GM12878 (cell line): ENCODE data around the gene COX6A1. TPM values are rescaled to one million over a fixed set of nuclear protein-coding genes. Genes with fewer than 3 reads are reported as not detected.

Experiments
- ATAC-seq: fragments of 200-7000 bp; cut with Tn5 transposase; 3 replicates; pipeline ENCODE4 v1.9.1; 2020; ENCODE audit warnings: mild to moderate bottlenecking, moderate library complexity
- BruUV-seq: library from RNA; stranded (reverse); fragments of 400-500 nt; replicated peaks from 2 replicates; lab custom pipeline; 2021; lab: Mats Ljungman, UMichigan
- CTCF ChIA-PET: fragments of 300-600 bp; sonication (Branson Sonifier 250); formaldehyde crosslinking; extraction: SDS; loops from one replicate; lab custom pipeline; 2021; ENCODE audit warnings: inconsistent platforms; lab: Yijun Ruan, JAX
- POLR2A ChIA-PET: fragments of 350-600 bp; formaldehyde crosslinking; extraction: SDS; loops from one replicate; lab custom pipeline; 2021; ENCODE audit warnings: inconsistent platforms; lab: Charles Lee
- RAD21 ChIA-PET: fragments of 300-600 bp; sonication (Branson Sonifier 250); formaldehyde crosslinking; loops from one replicate; lab custom pipeline; 2023; ENCODE audit warnings: antibody characterized with exemption; ENCODE audit not compliant: unreplicated experiment; lab: Charles Lee
- SMC1A ChIA-PET: fragments of 300-600 bp; sonication (Branson Sonifier 250); formaldehyde crosslinking; loops from one replicate; lab custom pipeline; 2023; ENCODE audit not compliant: unreplicated experiment, uncharacterized antibody; lab: Charles Lee
- DNase-seq: peaks from one replicate; pipeline ENCODE4 v3.0.0-alpha.2; 2011; ENCODE audit warnings: low read depth, low spot score
- FAIRE-seq: peaks from 3 replicates; lab custom pipeline; 2011; peaks lifted over from hg19 to GRCh38; lab: Jason Lieb, UNC
- H2AFZ ChIP-seq: 2 replicates; pipeline ENCODE4 v1.6.0; 2011; ENCODE audit warnings: low read depth, low read length, control low read depth; ENCODE audit not compliant: control insufficient read depth
- H3K27ac ChIP-seq: 2 replicates; pipeline ENCODE4 v1.5.1; 2011; ENCODE audit warnings: control low read depth; ENCODE audit not compliant: control insufficient read depth, insufficient read depth
- H3K27me3 ChIP-seq, 2 experiments: replicated peaks in 1 of 2; 2 replicates each; pipeline versions ENCODE4 v1.6.0 to v1.6.1; 2011; ENCODE audit warnings: low read length in 1 of 2; ENCODE audit not compliant: control insufficient read depth in 2 of 2, insufficient read depth in 2 of 2
- H3K36me3 ChIP-seq, 2 experiments: 2 replicates each; pipeline ENCODE4 v1.5.1; 2011; ENCODE audit warnings: low read length in 1 of 2; ENCODE audit not compliant: control insufficient read depth in 2 of 2, insufficient read depth in 2 of 2
- H3K4me1 ChIP-seq: 2 replicates; pipeline ENCODE4 v1.6.1; 2011; ENCODE audit warnings: mild to moderate bottlenecking, low read length, moderate library complexity, mixed read lengths; ENCODE audit not compliant: control insufficient read depth, insufficient read depth
- H3K4me2 ChIP-seq: 2 replicates; pipeline ENCODE4 v1.6.0; 2011; ENCODE audit warnings: control low read depth; ENCODE audit not compliant: control insufficient read depth, insufficient read depth
- H3K4me3 ChIP-seq: fragments of 200-600 bp; sonication (generic); 2 replicates; pipeline ENCODE4 v1.5.1; 2016
- H3K79me2 ChIP-seq: 2 replicates; pipeline ENCODE4 v1.6.0; 2011; ENCODE audit warnings: low read length; ENCODE audit not compliant: control insufficient read depth, insufficient read depth
- H3K9ac ChIP-seq: 2 replicates; pipeline ENCODE4 v1.8.0; 2011; ENCODE audit warnings: low read length, control low read depth, mixed read lengths; ENCODE audit not compliant: control insufficient read depth, insufficient read depth
- H3K9me3 ChIP-seq: replicated peaks from 3 replicates; pipeline ENCODE4 v1.5.1; 2011; ENCODE audit warnings: mild to moderate bottlenecking, low read length; ENCODE audit not compliant: control insufficient read depth, insufficient read depth
- H4K20me1 ChIP-seq: 2 replicates; pipeline ENCODE4 v1.6.0; 2011; ENCODE audit not compliant: control insufficient read depth, insufficient read depth
- ASH2L ChIP-seq: fragments of 300-600, 200-600 bp; sonication (generic); IDR thresholded peaks from 2 replicates; pipeline ENCODE4 v1.6.1; 2017; ENCODE audit warnings: low read depth, mild to moderate bottlenecking, borderline replicate concordance
- BCL11A ChIP-seq: IDR thresholded peaks from 2 replicates; pipeline ENCODE4 v1.6.1; 2011; ENCODE audit warnings: low read depth, low read length
- BRCA1 ChIP-seq: IDR thresholded peaks from 2 replicates; pipeline ENCODE4 v1.6.1; 2011; ENCODE audit warnings: low read depth, low read length, improper control_type of control experiment
- CBX5 ChIP-seq: sonication (generic); IDR thresholded peaks from 2 replicates; pipeline ENCODE4 v1.6.1; 2016; ENCODE audit warnings: low read depth, moderate library complexity, mild to moderate bottlenecking, inconsistent platforms
- CHD2 ChIP-seq: IDR thresholded peaks from 2 replicates; pipeline ENCODE4 v1.6.1; 2011; ENCODE audit warnings: low read depth, low read length, improper control_type of control experiment, borderline replicate concordance
- CREB1 ChIP-seq: IDR thresholded peaks from 2 replicates; pipeline ENCODE4 v1.6.1; 2012; ENCODE audit warnings: low read depth, mild to moderate bottlenecking, inconsistent platforms
- CREM ChIP-seq: IDR thresholded peaks from 2 replicates; pipeline ENCODE4 v1.6.1; 2014; ENCODE audit warnings: antibody characterized with exemption, low read depth
- EED ChIP-seq: sonication (generic); IDR thresholded peaks from 2 replicates; pipeline ENCODE4 v1.6.1; 2016; ENCODE audit warnings: antibody characterized with exemption, low read depth
- MEF2A ChIP-seq: IDR thresholded peaks from 2 replicates; pipeline ENCODE4 v1.6.1; 2011; ENCODE audit warnings: low read depth, mild to moderate bottlenecking, low read length, moderate library complexity; ENCODE audit not compliant: insufficient read depth
- MXI1 ChIP-seq: fragments of 150-350 bp; IDR thresholded peaks from 2 replicates; pipeline ENCODE4 v1.6.1; 2011; ENCODE audit warnings: low read depth, mild to moderate bottlenecking, inconsistent platforms, low read length, improper control_type of control experiment
- NBN ChIP-seq: fragments of 450-650 bp; IDR thresholded peaks from 2 replicates; pipeline ENCODE4 v1.6.1; 2016
- NFXL1 ChIP-seq: fragments of 450-650 bp; IDR thresholded peaks from 2 replicates; pipeline ENCODE4 v1.6.1; 2017; ENCODE audit warnings: antibody characterized with exemption, mild to moderate bottlenecking, borderline replicate concordance
- NFYA ChIP-seq: IDR thresholded peaks from 2 replicates; pipeline ENCODE4 v1.6.1; 2011; ENCODE audit warnings: low read depth, mild to moderate bottlenecking, low read length, improper control_type of control experiment, borderline replicate concordance
- RAD21 ChIP-seq: IDR thresholded peaks from 2 replicates; pipeline ENCODE4 v1.6.1; 2011; ENCODE audit warnings: mild to moderate bottlenecking, low read depth, low read length, moderate library complexity; ENCODE audit not compliant: insufficient read depth
- SREBF2 ChIP-seq: IDR thresholded peaks from 2 replicates; pipeline ENCODE4 v1.6.1; 2012; ENCODE audit warnings: mild to moderate bottlenecking, low read length
- WGBS: methylation state at CpG from one replicate; pipeline ENCODE4 v1.1.6; 2016; ENCODE audit warnings: low lambda C conversion rate; ENCODE audit not compliant: insufficient replicate concordance, insufficient coverage; ENCODE audit errors: missing lambda C conversion rate; 5-methylcytosine and 5-hydroxymethylcytosine counted together
- in situ Hi-C: fragments of 300-500 bp; cut with MboI; formaldehyde crosslinking; loops from 9 replicates; pipeline ENCODE4 v1.14.3; 2018; ENCODE audit warnings: mixed read lengths
- intact Hi-C: fragments of 100-400 bp; cut with micrococcal nuclease; formaldehyde crosslinking; loops from one replicate; pipeline ENCODE4 v1.14.2; 2022; ENCODE audit not compliant: unreplicated experiment
- polyA plus RNA-seq, 11 experiments: library from polyadenylated mRNA; depleted of rRNA in 4 of 11; unstranded in 6 of 11; stranded (reverse) in 5 of 11; fragments of >200 nt; fragmentation: Nextera tagmentation in 4 of 11; fragmentation: Illumina TruSeq in 1 of 11; extraction: Ambion mirVana in 4 of 11; extraction: Trizol in 1 of 11; gene quantifications; 1 replicate in 1 of 11; 2 replicates in 10 of 11; pipeline versions ENCODE4 v1.2.1 to v1.2.3, GENCODE V29; 2011 to 2016; ENCODE audit warnings: inconsistent platforms in 2 of 11, missing spikeins in 2 of 11, low read depth in 1 of 11
- total RNA-seq, 4 experiments: library from RNA; depleted of rRNA in 3 of 4; stranded (reverse); fragments of >200 nt in 3 of 4; fragmentation: Illumina TruSeq in 1 of 4; extraction: Trizol in 1 of 4; gene quantifications; 2 replicates each; pipeline versions ENCODE4 v1.2.1 to v1.2.3, GENCODE V29; 2013 to 2021
- TF ChIP-seq, protein P1 (sequence below): fragments of 450-650 bp; IDR thresholded peaks from 2 replicates; pipeline ENCODE4 v1.6.1; 2017; ENCODE audit warnings: mild to moderate bottlenecking, moderate library complexity
- TF ChIP-seq, protein P2 (sequence below): IDR thresholded peaks from 2 replicates; pipeline ENCODE4 v1.6.1; 2011; ENCODE audit warnings: borderline replicate concordance, low read depth, mild to moderate bottlenecking, moderate library complexity, mixed read lengths, low read length; ENCODE audit not compliant: insufficient read depth; ENCODE audit errors: extremely low read length
- TF ChIP-seq, protein P3 (sequence below): fragments of 450-650 bp; IDR thresholded peaks from 2 replicates; pipeline ENCODE4 v1.6.1; 2016; ENCODE audit warnings: mild to moderate bottlenecking

COX6A1 gene
- total and polyA plus RNA-seq, 10 of the 15 experiments (the other 5 are each of a cell fraction or from before 2014, with no cell fraction given) = 408 to 2,723 (median 1,019) TPM

DNA sequence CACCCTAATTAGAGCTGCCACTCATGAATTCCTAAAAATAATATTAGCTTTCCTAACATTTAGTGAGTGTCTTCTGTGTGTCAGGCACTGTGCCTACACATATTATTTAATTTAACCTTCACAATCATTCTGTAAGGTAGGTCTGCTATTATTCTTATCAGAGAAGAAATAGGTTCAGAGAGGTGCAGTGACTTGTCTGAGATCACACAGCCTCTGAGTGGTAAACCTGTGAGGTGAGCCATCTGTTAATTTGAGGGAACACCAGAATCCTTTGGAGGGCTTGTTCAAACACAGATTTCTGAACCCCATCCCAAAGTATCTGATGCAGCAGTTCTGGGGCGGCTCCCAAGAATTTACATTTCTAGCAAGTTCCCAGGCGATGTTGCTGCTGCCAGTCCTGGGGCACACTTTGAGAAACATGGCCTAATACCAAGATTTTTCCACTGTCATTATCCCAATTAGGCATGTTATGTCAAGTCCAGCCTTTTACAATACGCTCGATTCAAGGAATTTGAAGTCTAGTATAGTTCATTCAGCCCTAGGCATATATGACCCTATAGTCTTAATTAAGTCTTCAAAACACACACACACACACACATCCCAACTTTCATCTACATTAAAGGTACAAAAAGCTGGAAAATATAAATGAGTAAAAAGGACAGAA lies 19.9 kb upstream of the COX6A1 start:
- Histone ChIP-seq H3K36me3 (no peaks in the 10 kb centered on the region), H3K27ac (no peak overlapping the region), H3K4me1 (no peaks in the 10 kb centered on the region), H3K79me2 (no peaks in the 10 kb centered on the region), H3K4me2 (no peak overlapping the region), H3K4me3 (no peak overlapping the region), H3K9ac (no peak overlapping the region), H3K9me3 (no peaks in the 10 kb centered on the region), H3K27me3 (no peaks in the 10 kb centered on the region), H2AFZ (no peak overlapping the region), H4K20me1 (no peaks in the 10 kb centered on the region)
- no peak for DNase-seq
- TF ChIP-seq MXI1 (no peak), ASH2L (no peak), CBX5 (no peak), CREB1 (no peak), BRCA1 (no peak), CHD2 (no peak), CREM (no peak), MEF2A (no peak), NFXL1 (no peak), RAD21 (no peak), NBN (no peak), BCL11A (no peak), EED (no peak), SREBF2 (no peak), NFYA (no peak)
- TF ChIP-seq, protein P1, sequence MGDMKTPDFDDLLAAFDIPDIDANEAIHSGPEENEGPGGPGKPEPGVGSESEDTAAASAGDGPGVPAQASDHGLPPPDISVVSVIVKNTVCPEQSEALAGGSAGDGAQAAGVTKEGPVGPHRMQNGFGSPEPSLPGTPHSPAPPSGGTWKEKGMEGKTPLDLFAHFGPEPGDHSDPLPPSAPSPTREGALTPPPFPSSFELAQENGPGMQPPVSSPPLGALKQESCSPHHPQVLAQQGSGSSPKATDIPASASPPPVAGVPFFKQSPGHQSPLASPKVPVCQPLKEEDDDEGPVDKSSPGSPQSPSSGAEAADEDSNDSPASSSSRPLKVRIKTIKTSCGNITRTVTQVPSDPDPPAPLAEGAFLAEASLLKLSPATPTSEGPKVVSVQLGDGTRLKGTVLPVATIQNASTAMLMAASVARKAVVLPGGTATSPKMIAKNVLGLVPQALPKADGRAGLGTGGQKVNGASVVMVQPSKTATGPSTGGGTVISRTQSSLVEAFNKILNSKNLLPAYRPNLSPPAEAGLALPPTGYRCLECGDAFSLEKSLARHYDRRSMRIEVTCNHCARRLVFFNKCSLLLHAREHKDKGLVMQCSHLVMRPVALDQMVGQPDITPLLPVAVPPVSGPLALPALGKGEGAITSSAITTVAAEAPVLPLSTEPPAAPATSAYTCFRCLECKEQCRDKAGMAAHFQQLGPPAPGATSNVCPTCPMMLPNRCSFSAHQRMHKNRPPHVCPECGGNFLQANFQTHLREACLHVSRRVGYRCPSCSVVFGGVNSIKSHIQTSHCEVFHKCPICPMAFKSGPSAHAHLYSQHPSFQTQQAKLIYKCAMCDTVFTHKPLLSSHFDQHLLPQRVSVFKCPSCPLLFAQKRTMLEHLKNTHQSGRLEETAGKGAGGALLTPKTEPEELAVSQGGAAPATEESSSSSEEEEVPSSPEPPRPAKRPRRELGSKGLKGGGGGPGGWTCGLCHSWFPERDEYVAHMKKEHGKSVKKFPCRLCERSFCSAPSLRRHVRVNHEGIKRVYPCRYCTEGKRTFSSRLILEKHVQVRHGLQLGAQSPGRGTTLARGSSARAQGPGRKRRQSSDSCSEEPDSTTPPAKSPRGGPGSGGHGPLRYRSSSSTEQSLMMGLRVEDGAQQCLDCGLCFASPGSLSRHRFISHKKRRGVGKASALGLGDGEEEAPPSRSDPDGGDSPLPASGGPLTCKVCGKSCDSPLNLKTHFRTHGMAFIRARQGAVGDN = no peak
- TF ChIP-seq, protein P2, sequence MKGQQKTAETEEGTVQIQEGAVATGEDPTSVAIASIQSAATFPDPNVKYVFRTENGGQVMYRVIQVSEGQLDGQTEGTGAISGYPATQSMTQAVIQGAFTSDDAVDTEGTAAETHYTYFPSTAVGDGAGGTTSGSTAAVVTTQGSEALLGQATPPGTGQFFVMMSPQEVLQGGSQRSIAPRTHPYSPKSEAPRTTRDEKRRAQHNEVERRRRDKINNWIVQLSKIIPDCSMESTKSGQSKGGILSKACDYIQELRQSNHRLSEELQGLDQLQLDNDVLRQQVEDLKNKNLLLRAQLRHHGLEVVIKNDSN = no peak
- TF ChIP-seq, protein P3, sequence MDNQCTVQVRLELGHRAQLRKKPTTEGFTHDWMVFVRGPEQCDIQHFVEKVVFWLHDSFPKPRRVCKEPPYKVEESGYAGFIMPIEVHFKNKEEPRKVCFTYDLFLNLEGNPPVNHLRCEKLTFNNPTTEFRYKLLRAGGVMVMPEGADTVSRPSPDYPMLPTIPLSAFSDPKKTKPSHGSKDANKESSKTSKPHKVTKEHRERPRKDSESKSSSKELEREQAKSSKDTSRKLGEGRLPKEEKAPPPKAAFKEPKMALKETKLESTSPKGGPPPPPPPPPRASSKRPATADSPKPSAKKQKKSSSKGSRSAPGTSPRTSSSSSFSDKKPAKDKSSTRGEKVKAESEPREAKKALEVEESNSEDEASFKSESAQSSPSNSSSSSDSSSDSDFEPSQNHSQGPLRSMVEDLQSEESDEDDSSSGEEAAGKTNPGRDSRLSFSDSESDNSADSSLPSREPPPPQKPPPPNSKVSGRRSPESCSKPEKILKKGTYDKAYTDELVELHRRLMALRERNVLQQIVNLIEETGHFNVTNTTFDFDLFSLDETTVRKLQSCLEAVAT = no peak
- ATAC-seq = no peak
- CTCF ChIA-PET = interaction anchor here (1.0 to 1.8 kb wide), 2 partner anchors 11 to 12 kb away, joined by 3 to 4 read pairs; no protein-coding TSS in a partner anchor
- RAD21 ChIA-PET = no interaction called here
- WGBS = 39% methylated on average over 4 of the region's 4 CpGs
- FAIRE-seq = no peak
- in situ Hi-C loops = no loop called here
- SMC1A ChIA-PET = interaction anchor here (1.1 kb wide), 1 partner anchor 12 kb away, joined by 3 read pairs; no protein-coding TSS in a partner anchor
- intact Hi-C loops = no loop called here
- POLR2A ChIA-PET = interaction anchor here (0.6 kb wide), 1 partner anchor 39 kb away, joined by 3 read pairs; no protein-coding TSS in a partner anchor
- BruUV-seq = no TSS peak
